AG09319 (cell line): Measurements from ENCODE around the gene CIT.

Experiments used
- DNase-seq: peaks from one replicate; pipeline ENCODE4 v3.0.0-alpha.2; 2010; ENCODE audit warnings: low read depth; ENCODE audit errors: extremely low read depth
- TF ChIP-seq, protein P1 (sequence below): IDR thresholded peaks from 2 replicates; pipeline ENCODE4 v1.5.1; 2011; ENCODE audit warnings: low read depth, mild to moderate bottlenecking, inconsistent platforms, low read length, moderate library complexity

Gene CIT

DNA sequence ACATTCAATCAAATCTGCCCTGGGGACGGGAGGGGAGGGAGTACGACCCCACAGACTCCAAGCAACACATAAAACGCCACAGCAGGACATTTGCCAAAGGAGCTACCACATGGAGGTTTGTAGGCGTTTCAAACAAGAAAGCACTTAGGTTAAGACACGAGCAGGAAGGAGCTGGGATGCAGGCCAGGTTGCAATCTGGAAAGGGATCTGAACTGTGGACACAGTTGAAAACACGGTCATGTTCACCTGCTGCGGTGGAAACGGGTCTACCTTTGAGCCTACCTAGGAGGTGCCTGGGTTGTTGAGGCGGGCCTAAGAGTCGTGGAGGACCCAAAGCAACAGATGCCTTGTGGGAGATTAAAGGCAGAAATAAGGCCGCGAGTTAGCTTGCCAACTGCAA is 190.8 kb downstream of the CIT start:
- TF ChIP-seq, protein P1, sequence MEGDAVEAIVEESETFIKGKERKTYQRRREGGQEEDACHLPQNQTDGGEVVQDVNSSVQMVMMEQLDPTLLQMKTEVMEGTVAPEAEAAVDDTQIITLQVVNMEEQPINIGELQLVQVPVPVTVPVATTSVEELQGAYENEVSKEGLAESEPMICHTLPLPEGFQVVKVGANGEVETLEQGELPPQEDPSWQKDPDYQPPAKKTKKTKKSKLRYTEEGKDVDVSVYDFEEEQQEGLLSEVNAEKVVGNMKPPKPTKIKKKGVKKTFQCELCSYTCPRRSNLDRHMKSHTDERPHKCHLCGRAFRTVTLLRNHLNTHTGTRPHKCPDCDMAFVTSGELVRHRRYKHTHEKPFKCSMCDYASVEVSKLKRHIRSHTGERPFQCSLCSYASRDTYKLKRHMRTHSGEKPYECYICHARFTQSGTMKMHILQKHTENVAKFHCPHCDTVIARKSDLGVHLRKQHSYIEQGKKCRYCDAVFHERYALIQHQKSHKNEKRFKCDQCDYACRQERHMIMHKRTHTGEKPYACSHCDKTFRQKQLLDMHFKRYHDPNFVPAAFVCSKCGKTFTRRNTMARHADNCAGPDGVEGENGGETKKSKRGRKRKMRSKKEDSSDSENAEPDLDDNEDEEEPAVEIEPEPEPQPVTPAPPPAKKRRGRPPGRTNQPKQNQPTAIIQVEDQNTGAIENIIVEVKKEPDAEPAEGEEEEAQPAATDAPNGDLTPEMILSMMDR, result no peak
- no peak for DNase-seq

DNA sequence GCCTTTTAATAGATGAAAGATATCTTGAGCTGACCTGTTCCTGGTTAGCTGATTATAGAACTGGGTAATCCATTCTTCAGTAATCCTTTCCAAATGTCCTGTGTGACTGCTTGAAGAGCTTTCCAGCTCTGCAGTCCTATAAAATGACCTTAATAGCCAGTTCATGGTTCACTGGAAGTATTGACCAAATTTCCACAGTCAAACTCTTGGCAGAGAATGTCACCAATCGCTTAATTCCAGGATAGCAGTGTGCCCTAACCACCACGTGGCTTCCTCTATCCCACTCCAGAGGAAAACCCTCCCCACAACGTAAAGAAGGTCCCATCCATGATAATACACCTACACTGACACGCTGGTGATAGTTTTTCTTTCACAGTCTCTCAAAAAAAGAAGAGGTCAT is 191.7 kb downstream of the CIT start:
- no peak for DNase-seq
- TF ChIP-seq, protein P1, result no peak

DNA sequence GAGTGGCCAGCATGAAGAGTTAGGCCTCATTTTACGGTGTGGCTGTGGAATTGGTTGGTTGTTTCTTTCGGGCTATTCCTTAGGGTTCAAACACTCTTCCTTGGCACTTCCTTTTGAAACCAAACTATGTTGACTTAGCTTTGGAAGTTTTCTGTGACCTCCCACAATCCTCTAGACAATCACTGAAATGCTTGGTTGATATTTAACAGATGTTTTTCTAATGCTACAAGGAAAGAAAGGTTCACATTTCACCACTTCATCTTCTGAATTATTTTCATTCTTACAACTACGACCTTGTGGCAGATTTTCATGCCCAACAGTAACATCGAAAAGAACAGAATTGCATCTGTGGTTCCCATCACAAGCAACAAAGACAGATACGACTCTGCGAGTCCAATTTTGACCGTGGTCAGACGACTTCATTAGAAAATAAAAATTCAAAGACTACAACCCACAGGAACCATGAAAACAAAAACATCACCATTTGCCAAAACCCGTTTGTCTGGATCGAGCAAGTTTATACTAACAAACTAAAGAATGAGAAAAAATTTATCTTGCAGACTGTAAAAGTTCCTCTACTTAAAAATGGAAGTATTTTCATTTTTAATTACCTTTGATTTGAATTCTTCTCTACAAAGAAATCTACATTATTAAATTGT is 192.3 kb downstream of the CIT start:
- TF ChIP-seq, protein P1, result no peak
- DNase-seq, result no peak

DNA sequence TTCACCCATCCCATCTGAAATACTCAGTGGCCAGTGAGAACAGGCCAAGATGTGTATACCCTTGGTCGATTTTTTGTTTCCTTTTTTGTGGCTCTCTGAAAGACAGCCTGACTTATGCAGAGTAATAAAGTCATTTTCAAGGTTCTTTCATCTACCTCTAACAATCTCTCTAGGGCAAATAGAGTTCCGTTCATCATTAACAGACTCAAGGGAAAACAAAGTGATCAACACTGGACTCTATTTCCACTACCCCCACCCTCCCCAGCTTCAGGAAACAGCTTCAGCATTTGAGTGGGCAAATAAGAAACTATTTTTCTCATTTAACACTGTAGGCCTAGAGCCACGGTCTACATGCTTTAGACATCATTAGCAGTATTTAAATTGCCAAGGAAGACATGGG is 193.3 kb downstream of the CIT start:
- TF ChIP-seq, protein P1, result no peak
- DNase-seq, result no peak

DNA sequence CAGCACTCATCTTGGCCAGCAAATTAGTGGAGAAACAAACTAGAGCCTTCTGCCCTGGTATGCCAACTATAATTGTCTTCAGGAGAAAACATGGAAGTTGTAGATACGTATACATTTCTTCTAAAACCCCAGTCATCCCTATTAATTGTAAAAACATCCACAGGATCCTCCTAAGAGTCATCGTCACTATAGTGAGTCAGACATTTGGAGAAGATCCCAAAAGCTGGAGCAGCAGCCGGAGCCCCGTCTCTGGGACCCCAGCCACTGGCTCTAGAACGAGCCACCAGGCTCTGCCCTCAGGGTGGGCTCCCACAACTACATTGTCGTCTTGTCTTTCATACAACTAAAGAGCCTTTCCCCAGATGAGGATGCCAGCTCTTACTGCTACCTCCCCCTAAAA is 193.7 kb downstream of the CIT start:
- TF ChIP-seq, protein P1, result no peak
- DNase-seq, result no peak

DNA sequence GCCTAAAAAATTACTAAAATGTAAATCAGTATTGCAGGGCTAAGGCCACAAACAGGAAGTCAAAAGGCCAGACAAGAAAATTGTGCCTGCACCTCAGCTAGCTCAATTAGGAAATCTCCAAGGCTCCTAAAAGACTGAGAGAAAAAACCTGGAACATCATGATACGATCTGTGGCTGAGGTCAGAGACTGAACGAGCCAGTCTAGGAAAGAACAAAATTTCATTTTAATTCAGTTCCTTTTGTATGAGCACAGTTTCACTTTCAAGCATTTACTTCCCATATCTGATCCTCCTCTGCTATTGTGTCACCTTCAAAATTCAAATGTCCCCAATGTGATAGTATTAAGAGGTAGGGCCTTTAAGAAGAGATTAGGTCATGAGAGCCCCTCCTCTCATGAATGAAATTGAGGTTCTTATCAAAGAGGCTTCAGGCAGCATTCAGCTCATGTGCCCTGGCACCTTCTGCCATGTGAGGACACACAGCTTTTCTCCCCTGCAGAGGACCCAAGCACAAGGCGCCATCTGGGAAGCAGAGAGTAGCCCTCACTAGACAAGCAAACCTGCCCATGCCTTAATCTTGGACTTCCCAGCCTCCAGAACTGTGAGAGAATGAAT is 194.4 kb downstream of the CIT start:
- DNase-seq, result no peak
- TF ChIP-seq, protein P1, result no peak

DNA sequence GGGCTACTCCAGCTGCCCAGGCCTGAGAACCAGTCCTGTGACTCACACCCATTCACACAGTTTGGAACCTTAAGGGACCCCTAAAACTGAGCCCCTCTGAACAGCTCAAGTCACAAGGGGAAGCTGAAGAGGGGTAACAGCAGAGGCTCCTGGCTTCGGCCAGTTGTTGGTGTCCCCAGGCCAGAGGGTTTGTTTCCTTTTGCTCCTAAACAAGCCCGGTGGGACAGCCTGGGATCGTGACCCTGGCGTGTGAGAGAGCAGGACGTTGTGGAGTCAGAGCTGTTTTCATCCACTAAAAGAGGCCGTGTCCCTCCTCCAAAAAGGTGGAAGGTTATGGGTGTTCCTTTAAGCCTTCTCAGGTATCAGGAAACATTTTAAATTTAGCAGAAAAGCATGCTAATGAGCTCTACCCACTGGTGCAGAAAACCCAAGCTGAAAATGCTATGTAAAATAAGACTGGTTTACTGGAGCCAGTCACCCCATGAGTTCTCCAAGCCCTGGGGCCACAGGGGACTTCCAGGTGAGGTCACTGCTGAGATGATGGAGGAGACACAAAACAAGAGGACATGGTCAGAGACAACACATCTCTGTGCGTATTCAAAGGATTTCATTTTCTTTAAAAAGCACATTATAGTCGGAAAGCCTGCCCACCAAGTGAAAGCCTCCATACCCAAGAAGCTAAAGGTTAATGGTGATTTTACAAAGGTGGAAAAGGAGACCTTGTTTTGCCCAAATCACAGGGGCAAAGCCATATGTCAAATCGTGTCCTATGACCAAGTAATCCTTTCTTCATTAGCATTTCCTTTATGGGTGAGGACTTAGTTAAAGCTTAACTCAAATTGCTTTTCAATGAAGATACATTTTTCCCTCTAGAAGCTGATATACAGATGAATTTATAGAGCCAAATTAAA is 195.1 kb downstream of the CIT start:
- TF ChIP-seq, protein P1, result no peak

More for the DNA sequence above, 195.1 kb downstream of the CIT start:
- no peak for DNase-seq
